CD14-positive monocyte (primary cell): Measurements from ENCODE around the gene SPSB1. TPM values are rescaled to one million over a fixed set of nuclear protein-coding genes. Genes with fewer than 3 reads are reported as not detected.

Experiments
- DNase-seq, 3 donors: peaks; one replicate each; pipeline ENCODE4 v3.0.0-alpha.2; 2011 to 2022
- H2AFZ ChIP-seq: 2 replicates; pipeline ENCODE4 v1.6.0; 2012; ENCODE audit warnings: mild to moderate bottlenecking, low read depth, low read length, inconsistent platforms; ENCODE audit not compliant: insufficient read depth, poor library complexity, severe bottlenecking
- H3K27ac ChIP-seq, 2 donors: 1 replicate in 1 of 2; 2 replicates in 1 of 2; pipeline ENCODE4 v1.5.1; 2012 to 2013; ENCODE audit warnings: low read length in 2 of 2, control low read depth in 1 of 2, inconsistent platforms in 1 of 2, low read depth in 1 of 2, mild to moderate bottlenecking in 1 of 2
- H3K27me3 ChIP-seq, 2 donors: one replicate each; pipeline versions ENCODE4 v1.6.0 to v1.6.1; 2011 to 2013; ENCODE audit warnings: low read length in 2 of 2; ENCODE audit not compliant: control insufficient read depth in 2 of 2, insufficient read depth in 2 of 2
- H3K36me3 ChIP-seq, 2 donors: replicated peaks in 1 of 2; 1 replicate in 1 of 2; 2 replicates in 1 of 2; pipeline versions ENCODE4 v1.5.1 to v1.6.1; 2012 to 2013; ENCODE audit warnings: low read length in 2 of 2, control low read depth in 1 of 2, inconsistent platforms in 1 of 2, mild to moderate bottlenecking in 1 of 2; ENCODE audit not compliant: insufficient read depth in 2 of 2, control insufficient read depth in 1 of 2
- H3K4me1 ChIP-seq, 2 donors: 1 replicate in 1 of 2; 2 replicates in 1 of 2; pipeline versions ENCODE4 v1.5.1 to v1.6.1; 2012 to 2013; ENCODE audit warnings: low read length in 2 of 2, control low read depth in 1 of 2, inconsistent platforms in 1 of 2, mild to moderate bottlenecking in 1 of 2, moderate library complexity in 1 of 2; ENCODE audit not compliant: insufficient read depth in 2 of 2, control insufficient read depth in 1 of 2
- H3K4me2 ChIP-seq: replicated peaks from 2 replicates; pipeline ENCODE3; 2012; ENCODE audit warnings: low read length, moderate library complexity, mild to moderate bottlenecking; ENCODE audit not compliant: poor library complexity, severe bottlenecking; ENCODE audit errors: extremely low read depth
- H3K4me3 ChIP-seq, 3 experiments: fragments of 200-600 bp in 1 of 3; sonication (generic) in 1 of 3; replicated peaks in 1 of 3; 1 replicate in 2 of 3; 2 replicates in 1 of 3; pipeline ENCODE4 v1.5.1; 2011 to 2013; ENCODE audit warnings: low read length in 3 of 3, mild to moderate bottlenecking in 3 of 3, control low read depth in 2 of 3, low read depth in 2 of 3, inconsistent platforms in 1 of 3, moderate library complexity in 1 of 3
- H3K79me2 ChIP-seq: 2 replicates; pipeline ENCODE4 v1.6.0; 2012; ENCODE audit warnings: mild to moderate bottlenecking, control low read depth, inconsistent platforms, low read length, moderate library complexity; ENCODE audit not compliant: insufficient read depth
- H3K9ac ChIP-seq: 2 replicates; pipeline ENCODE4 v1.6.0; 2017; ENCODE audit warnings: low read length, mild to moderate bottlenecking; ENCODE audit not compliant: insufficient read depth, poor library complexity, severe bottlenecking
- H3K9me3 ChIP-seq, 2 donors: replicated peaks in 1 of 2; 1 replicate in 1 of 2; 2 replicates in 1 of 2; pipeline versions ENCODE4 v1.5.1 to v1.6.1; 2012 to 2013; ENCODE audit warnings: low read length in 2 of 2, control low read depth in 1 of 2; ENCODE audit not compliant: control insufficient read depth in 1 of 2, insufficient read depth in 1 of 2
- H4K20me1 ChIP-seq: 2 replicates; pipeline ENCODE4 v1.6.0; 2012; ENCODE audit warnings: mild to moderate bottlenecking, low read length, control low read depth, moderate library complexity; ENCODE audit not compliant: insufficient read depth
- H3K27ac Mint-ChIP-seq, 7 donors: one replicate each; pipeline ENCODE4 v1.8.0; 2020; ENCODE audit warnings: mild to moderate bottlenecking in 7 of 7, mixed read lengths in 7 of 7, moderate library complexity in 6 of 7, inconsistent platforms in 2 of 7
- H3K27me3 Mint-ChIP-seq, 3 donors: one replicate each; pipeline ENCODE4 v1.8.0; 2021 to 2022; ENCODE audit warnings: low read depth in 3 of 3, mild to moderate bottlenecking in 3 of 3, mixed read lengths in 3 of 3, moderate library complexity in 3 of 3, inconsistent platforms in 1 of 3
- H3K36me3 Mint-ChIP-seq, 2 donors: one replicate each; pipeline ENCODE4 v1.8.0; 2020; ENCODE audit warnings: mixed read lengths in 2 of 2, inconsistent platforms in 1 of 2, mild to moderate bottlenecking in 1 of 2
- H3K4me1 Mint-ChIP-seq: one replicate; pipeline ENCODE4 v1.8.0; 2020; ENCODE audit warnings: mild to moderate bottlenecking, mixed read lengths
- H3K4me3 Mint-ChIP-seq, 2 donors: one replicate each; pipeline ENCODE4 v1.8.0; 2020; ENCODE audit warnings: mild to moderate bottlenecking in 2 of 2, mixed read lengths in 2 of 2, moderate library complexity in 1 of 2
- H3K9me3 Mint-ChIP-seq, 7 donors: one replicate each; pipeline ENCODE4 v1.8.0; 2020 to 2022; ENCODE audit warnings: mixed read lengths in 7 of 7, mild to moderate bottlenecking in 6 of 7, moderate library complexity in 6 of 7, inconsistent platforms in 2 of 7
- WGBS: methylation state at CpG from one replicate; pipeline ENCODE4 v1.1.5; 2013; ENCODE audit warnings: missing lambda C conversion rate; ENCODE audit not compliant: insufficient coverage; 5-methylcytosine and 5-hydroxymethylcytosine counted together
- intact Hi-C, 2 donors: fragments of 100-400 bp; cut with micrococcal nuclease; formaldehyde crosslinking; loops; one replicate each; pipeline versions ENCODE4 v1.15.0 to v1.15.1; 2023
- polyA plus RNA-seq, 3 donors: library from polyadenylated mRNA; depleted of rRNA in 1 of 3; unstranded in 2 of 3; stranded (reverse) in 1 of 3; fragments of 300-500 nt in 2 of 3; fragments of >200 nt in 1 of 3; fragmentation: Illumina TruSeq in 2 of 3; gene quantifications; 1 replicate in 2 of 3; 2 replicates in 1 of 3; pipeline ENCODE4 v1.2.3, GENCODE V29; 2012 to 2021
- TF ChIP-seq, protein P1 (sequence below): fragments of 200-600 bp; IDR thresholded peaks from one replicate; pipeline ENCODE4 v1.8.0; 2022; ENCODE audit warnings: antibody characterized with exemption, mild to moderate bottlenecking

SPSB1 gene
- polyA plus RNA-seq, 3 donors, result 0.15 to 1.2 (median 0.29) TPM

DNA sequence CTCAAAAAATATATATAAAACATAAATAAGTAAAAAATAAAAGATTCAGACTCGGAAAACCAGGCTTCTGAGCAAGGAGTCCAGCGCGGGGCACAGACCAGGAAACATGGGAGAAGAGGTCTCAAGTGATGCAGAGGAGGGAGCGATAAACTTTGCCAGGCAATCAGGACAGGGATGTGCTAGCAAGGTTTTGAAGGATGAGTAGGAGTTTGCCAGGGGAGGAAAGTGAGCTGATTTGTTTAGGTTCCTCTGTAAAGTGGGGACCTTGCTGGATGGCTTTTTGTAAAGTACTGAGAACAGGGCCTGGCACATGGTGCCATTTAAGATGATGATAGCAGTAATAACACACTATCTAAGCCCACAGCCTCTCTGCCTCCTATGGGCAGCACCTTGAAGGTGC, 86.1 kb downstream of the SPSB1 start:
- Histone ChIP-seq H3K9ac (no peak overlapping the region), H3K4me1 (peaks cover 4 to 5% of the 10 kb centered on the region in 2 donors), H3K27ac (no peak overlapping the region), H2AFZ (no peak overlapping the region), H3K27me3 (no peaks in the 10 kb centered on the region), H3K4me3 (no peak overlapping the region), H3K36me3 (no peaks in the 10 kb centered on the region), H3K9me3 (peaks cover 0 to 10% of the 10 kb centered on the region in 2 donors), H3K79me2 (no peaks in the 10 kb centered on the region), H3K4me2 (no peak overlapping the region), H4K20me1 (no peaks in the 10 kb centered on the region)
- TF ChIP-seq, protein P1, sequence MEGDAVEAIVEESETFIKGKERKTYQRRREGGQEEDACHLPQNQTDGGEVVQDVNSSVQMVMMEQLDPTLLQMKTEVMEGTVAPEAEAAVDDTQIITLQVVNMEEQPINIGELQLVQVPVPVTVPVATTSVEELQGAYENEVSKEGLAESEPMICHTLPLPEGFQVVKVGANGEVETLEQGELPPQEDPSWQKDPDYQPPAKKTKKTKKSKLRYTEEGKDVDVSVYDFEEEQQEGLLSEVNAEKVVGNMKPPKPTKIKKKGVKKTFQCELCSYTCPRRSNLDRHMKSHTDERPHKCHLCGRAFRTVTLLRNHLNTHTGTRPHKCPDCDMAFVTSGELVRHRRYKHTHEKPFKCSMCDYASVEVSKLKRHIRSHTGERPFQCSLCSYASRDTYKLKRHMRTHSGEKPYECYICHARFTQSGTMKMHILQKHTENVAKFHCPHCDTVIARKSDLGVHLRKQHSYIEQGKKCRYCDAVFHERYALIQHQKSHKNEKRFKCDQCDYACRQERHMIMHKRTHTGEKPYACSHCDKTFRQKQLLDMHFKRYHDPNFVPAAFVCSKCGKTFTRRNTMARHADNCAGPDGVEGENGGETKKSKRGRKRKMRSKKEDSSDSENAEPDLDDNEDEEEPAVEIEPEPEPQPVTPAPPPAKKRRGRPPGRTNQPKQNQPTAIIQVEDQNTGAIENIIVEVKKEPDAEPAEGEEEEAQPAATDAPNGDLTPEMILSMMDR, result no peak
- DNase-seq, result no peak
- H3K27ac Mint-ChIP-seq, result peak overlapping the region in 1 of 7 donors; percentile 60
- H3K9me3 Mint-ChIP-seq, result peaks cover 0 to 9% (median 4%) of the 10 kb centered on the region in 7 donors
- peaks cover 1 to 6% (median 2%) of the 10 kb centered on the region in 3 donors for H3K27me3 Mint-ChIP-seq
- peaks cover 9% of the 10 kb centered on the region for H3K4me1 Mint-ChIP-seq
- intact Hi-C loops, result no loop called here
- H3K4me3 Mint-ChIP-seq, result no peak overlapping the region
- H3K36me3 Mint-ChIP-seq, result no peaks in the 10 kb centered on the region
- 94% methylated on average over 4 of the region's 4 CpGs for WGBS

DNA sequence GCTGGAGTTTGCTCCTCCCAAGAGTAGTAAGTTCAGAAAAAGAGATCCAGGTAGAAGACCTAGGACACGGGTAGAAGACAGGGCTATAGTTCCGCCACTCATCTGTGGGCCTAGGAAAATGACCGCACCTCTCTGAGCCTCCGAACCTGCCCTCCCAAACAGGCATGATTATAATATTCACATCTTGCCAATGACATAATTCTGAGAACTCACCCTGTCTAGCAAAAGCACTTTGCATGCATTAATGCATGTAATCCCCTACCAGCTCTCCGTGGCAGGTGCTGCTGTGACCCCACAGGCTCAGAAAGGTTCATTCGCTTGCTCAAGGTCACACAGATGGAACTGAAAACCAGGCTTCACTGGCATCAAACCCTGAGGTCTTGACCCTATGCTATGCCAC, 88.0 kb downstream of the SPSB1 start:
- Histone ChIP-seq H3K4me3 (no peak overlapping the region), H2AFZ (no peak overlapping the region), H3K4me2 (no peak overlapping the region), H4K20me1 (no peaks in the 10 kb centered on the region), H3K9me3 (peaks cover 0 to 10% of the 10 kb centered on the region in 2 donors), H3K36me3 (no peaks in the 10 kb centered on the region), H3K9ac (no peak overlapping the region), H3K79me2 (no peaks in the 10 kb centered on the region), H3K4me1 (no peaks in the 10 kb centered on the region), H3K27ac (no peak overlapping the region), H3K27me3 (no peaks in the 10 kb centered on the region)
- TF ChIP-seq, protein P1, result no peak
- intact Hi-C loops, result no loop called here
- H3K27me3 Mint-ChIP-seq, result peaks cover 2 to 6% (median 4%) of the 10 kb centered on the region in 3 donors
- DNase-seq, result no peak
- H3K36me3 Mint-ChIP-seq, result no peaks in the 10 kb centered on the region
- WGBS, result 92% methylated on average over 3 of the region's 6 CpGs
- H3K4me3 Mint-ChIP-seq, result no peak overlapping the region
- H3K9me3 Mint-ChIP-seq, result peaks cover 0 to 9% (median 4%) of the 10 kb centered on the region in 7 donors
- H3K4me1 Mint-ChIP-seq, result peaks cover 2% of the 10 kb centered on the region
- peak overlapping the region in 1 of 7 donors; percentile 71 for H3K27ac Mint-ChIP-seq
